GM12891 (cell line): ENCODE results near the gene SOCS7.

Source experiments
- PAX5 ChIP-seq: IDR thresholded peaks from 2 replicates; pipeline ENCODE4 v1.6.1; 2011; ENCODE audit warnings: low read length, moderate library complexity, mild to moderate bottlenecking; ENCODE audit not compliant: insufficient read depth, severe bottlenecking
- POLR2A ChIP-seq: IDR thresholded peaks from 2 replicates; pipeline ENCODE4 v1.6.1; 2011; ENCODE audit warnings: low read depth, low read length, control low read depth
- POLR2AphosphoS5 ChIP-seq: IDR thresholded peaks from 2 replicates; pipeline ENCODE4 v1.6.1; 2011; ENCODE audit warnings: low read depth, low read length, control low read depth
- POU2F2 ChIP-seq: IDR thresholded peaks from 2 replicates; pipeline ENCODE4 v1.6.1; 2011; ENCODE audit warnings: low read depth, mild to moderate bottlenecking, control low read depth, low read length, moderate library complexity
- TAF1 ChIP-seq: IDR thresholded peaks from 2 replicates; pipeline ENCODE4 v1.6.1; 2011; ENCODE audit warnings: low read depth, low read length, control low read depth

GRCh38 chr17:38342886-38343607, 8.6 kb upstream of the SOCS7 start:
- no peak for TF ChIP-seq POU2F2
- no peak for TF ChIP-seq POLR2A
- no peak for TF ChIP-seq TAF1
- TF ChIP-seq POLR2AphosphoS5, result no peak
- no peak for TF ChIP-seq PAX5
